HG03378 (cell line): ENCODE results near the gene PLEKHF1.

Experiments used
- ATAC-seq: cut with Tn5 transposase; IDR thresholded peaks from one replicate; pipeline ENCODE4 v1.9.1; 2021; ENCODE audit warnings: mild to moderate bottlenecking, moderate library complexity; ENCODE audit not compliant: unreplicated experiment

The PLEKHF1 gene

DNA sequence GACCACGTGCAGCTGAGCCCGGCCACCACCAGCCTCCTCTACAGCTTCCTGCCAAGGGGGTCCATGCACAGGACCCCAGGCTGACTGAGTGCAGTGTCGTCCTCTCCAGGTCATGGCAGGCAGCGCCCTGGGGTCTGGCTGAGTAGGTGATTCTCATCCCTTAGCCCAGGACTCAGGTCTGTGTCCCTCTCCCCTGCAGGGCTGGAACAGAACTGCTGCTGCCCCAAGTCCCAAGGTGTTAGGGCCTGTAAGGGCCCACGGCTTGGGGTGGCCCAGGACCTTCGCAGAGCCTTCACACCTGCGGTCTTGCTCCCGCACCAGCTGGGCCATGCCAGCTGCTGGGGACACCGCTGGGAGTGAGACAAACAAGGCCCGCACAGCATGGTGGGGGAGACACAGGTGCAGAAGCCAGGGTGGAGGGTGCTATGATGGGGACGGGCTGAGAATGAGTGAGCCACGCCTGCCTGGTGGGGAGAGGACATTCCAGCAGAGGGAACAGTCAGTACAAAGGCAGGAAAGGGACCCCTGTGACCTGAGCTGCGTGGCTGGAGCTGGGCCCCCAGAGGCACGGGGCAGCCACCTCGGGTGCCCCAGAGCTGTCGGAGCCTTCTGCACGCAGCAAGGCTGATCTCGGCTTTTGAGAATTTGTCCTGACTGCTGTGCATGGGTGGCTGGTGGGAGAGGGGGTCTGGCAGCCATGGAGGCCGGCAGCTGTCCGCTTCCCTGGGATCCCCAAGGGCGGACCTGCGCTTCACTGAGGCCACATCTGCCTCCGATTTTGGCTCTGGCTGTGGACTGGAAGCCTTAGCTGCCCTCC is 11.9 kb downstream of the PLEKHF1 start:
- ATAC-seq, result no peak

DNA sequence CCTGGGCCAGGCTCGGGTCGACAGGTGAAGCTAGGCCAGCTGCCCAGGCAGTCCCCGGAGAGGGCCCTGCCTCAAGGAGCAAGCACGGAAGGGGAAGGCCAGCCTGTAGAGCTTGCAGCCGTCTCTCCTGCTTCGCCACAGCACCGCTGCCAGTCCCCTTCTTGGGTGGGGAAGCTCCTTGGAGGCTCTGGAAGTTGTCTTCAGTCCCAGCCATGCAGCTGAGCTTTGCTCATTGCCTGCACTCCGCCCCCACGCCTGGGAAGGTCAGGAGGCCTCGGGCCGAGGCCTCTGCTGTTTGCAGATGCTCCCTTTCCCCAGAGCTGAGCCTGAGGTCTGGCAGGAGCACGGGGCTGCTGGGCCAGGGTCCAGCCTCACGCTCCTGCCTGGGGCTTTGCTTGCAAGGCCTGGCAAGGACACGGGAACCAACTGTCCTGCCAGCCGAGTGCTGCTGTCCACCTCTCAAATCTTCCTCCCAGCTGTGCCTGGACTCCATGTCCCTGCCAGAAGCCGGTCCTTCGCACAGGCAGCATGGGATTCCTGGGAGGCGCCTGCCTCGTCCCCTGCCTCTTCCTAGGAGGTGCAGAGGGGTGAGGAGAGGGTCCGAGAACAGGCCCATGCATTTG is 13.3 kb downstream of the PLEKHF1 start:
- no peak for ATAC-seq

DNA sequence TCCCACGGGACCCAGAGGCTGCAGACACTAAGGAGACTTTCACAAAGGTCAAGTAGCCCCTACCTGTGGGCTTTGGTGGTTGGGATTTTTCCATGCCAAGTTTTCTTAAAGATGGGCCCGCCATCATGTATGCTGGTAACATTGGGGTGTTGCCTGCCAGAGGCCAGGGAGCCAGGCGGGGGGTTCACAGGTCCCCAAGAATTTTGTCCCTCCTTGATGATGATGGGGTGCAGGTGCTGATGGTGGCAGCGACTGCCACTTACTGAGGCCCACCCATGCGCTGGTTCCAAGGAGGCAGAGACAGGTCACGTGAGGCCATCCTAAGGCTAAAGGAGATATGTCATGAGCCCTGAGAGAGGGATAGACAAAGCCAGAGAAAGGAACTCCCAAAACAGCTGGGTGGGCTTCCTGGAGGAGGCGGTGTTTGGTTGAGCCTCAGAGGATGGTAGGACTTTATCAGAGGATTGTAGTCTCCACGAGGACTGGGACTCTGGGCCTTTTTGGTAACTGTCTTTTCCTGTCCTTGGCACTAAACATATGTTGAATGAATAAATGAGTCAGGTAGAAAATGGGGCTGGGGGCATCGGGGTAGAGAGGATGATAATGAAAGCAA is 14.4 kb downstream of the PLEKHF1 start:
- ATAC-seq, result no peak

DNA sequence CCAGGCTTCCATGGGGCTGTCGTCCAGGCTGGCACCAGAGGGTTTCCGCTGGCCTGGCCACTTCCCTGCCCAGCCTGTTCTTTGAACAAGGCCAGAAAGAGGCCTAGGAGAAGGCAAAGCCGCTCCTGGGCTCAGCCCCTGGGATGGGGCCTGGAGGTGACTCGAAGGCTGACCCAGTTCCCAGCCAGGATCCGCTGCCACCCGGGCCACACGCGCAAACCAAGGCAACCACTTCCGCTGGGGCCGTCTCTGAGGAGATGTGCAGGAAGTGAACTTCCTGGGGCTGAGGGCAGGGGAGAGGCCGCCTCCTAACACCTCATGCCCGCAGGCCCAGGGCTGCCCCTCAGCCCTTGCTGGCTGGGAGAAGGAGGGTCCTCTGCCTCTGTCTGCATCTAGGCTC is 15.2 kb downstream of the PLEKHF1 start:
- ATAC-seq, result peak; percentile 58

DNA sequence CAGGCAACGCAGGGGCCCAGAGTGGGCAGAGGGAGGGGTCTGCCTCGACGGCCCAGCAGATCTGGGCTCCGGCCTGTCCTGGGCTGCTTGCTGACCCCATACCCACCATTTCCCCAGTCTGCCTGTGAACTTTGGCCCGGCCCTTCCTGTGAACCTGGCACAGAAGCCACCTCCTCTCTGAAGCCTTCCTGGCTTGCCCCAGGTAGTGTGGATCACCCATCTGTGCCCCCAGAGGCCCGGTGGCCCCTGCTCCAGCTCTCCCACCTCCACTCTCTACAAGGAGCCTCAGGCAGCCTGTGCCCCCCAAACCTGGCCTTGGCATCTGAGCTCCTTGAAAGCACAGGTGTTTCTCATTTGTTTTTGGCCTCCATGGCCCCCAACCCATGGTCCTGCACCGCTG is 15.7 kb downstream of the PLEKHF1 start:
- ATAC-seq, result no peak

DNA sequence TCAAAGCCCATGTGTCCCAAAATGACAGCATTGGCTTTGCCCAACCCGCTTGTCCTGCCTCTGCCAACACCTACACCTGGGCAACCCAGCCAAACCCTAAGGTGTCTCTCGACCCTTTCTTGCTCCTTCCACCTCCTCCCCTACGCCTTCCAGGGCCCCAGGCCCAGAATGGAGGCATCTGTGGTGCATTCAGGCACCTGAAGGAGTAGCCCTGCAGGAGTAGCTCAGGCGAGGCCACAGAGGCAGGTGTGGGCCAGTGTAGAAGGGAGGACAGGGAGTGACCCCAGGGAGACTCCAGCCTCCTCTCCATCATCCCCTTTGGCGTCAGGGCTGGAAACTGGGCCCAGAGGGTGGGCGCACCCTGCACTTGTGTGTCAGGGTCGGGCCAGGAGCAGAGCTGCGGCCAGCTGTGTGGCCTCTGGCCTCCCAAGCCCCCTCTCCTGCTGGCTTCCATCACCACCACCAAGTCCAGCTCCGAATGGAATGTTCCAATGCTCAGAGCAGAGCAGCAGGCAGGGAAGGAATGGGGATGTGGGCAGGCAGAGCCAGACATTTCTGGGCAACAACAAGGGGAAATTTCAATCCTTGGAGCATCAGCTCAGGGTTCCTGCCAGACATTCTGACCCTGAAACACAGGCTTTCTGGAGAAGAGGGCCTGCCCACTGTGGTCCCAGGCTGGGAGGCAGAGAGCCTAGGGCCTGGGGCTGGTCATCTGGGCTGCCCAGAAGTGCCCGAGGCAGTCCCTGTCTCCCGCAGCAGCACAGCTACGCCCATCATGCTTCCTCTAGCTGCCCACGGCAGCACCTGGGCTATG is 16.4 kb downstream of the PLEKHF1 start:
- ATAC-seq, result no peak

DNA sequence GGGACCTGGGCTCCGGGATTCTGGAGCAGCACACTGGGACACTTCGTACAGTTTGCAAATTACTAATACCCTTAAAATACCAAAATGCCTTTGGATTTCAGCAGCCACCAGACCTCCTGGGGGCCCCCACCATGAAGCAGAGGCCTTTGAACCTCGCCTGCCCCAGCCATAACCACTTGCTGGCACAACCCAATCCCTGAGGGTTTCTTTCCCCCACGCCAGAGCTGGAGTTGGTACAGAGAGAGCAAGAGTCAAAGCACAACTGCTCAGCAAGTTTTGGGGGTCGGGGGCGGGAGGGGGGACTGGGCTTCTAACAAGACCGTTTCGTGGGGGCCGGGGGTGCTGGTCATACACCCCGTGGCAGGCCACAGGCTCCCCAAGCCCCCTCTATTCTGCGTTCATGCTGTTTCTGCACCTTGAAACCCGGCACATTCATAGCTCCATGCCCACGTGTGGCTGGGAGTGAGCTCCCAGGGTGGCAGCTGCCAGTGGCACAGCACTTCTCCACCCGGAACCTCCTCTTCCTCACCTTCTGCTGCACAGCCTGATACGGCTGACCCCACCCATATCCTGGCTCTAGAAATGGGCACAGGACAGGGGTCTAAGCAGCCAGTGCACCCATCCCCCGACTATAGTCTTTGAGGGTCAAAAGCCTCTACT is 17.1 kb downstream of the PLEKHF1 start:
- no peak for ATAC-seq

DNA sequence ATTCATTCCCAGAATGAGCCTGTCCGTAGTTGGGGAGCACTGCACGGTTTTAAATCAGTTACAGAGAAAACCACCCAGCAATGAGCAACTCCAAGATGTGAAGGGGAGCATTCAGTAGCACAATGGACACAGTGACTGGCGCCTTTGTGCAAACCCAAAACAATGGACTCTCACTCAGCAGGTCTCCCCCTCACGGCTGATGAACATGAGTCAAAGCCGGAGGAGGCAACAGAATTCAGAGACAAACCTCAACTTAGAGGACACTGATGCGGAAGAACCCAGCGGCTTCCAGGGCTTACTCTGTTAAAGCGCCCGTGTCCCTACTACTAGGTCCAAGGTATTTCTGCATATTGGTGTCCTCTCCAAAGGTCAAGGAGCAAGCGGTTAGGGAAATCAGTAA is 17.7 kb downstream of the PLEKHF1 start:
- no peak for ATAC-seq

DNA sequence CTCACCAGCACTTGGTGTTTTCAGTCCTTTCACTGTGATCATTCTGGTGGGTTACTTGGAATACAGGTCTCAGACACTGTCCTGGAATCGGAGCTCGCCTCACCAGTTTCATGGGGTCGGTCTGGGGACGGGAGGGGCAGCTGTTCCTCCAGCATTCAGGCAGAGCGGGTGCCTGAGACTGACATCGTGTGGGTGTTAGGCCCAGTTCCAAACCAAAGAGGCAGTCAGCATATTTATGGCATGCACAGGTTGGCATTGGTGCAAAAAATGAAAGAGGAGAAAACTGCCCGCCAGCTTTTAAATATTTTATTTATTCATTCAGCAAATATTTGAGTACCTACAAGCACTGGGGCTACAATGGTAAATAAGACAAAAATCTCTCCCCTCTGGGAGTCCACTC is 20.1 kb downstream of the PLEKHF1 start:
- no peak for ATAC-seq

DNA sequence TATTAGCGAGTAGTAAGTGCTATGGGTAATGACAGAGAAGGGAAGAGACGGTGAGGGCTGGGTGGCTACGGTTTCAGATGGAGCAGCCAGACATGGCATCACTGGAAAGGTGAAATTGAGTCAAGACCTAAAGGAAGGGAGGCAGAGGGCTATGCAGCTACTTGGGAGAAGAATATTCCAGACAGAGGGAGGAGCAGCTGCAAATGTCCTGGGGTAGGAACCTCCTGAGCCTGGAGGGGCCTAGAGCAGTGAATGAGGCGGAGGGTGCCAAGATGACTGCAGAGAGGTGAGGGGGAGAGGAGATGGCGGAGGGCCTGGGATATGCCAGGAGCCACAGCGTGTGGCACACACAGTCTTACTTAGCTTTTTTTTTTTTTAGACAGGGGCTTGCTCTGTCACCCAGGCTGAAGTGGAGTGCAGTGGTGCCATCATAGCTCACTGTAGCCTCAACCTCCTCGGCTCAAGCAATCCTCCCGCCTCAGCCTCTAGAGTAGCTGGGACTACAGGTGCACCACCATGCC is 21.1 kb downstream of the PLEKHF1 start:
- ATAC-seq, result no peak

DNA sequence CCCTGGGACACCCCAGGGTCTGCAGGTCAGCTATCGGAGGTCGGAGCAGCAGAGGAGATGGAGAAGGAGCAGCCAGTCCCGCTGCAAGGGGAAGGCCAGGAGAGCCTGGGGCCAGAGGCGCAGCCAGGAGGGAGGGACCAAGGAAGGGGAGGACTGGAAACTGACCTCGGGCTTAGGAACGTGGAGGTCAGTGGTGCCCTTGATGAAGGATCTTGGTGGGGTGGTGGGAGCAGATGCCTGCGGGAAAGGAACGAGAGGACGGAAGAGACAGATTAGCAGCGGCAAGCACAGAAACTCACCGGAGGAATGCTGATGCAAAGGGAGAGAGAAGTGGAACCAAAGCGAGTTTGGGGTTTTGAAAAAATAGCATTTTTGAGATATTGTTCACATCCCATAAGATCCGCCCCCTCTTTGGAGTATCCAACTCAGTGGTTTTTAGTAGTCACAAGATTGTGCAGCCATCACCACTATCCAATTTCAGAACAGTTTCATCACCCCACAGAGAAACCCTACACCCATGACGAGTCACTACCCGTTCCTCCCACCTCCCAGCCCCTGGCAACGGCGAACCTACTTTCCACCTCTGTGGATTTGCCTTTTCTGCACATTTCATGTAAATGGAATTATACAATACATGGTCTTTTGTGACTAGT is 22.1 kb downstream of the PLEKHF1 start:
- ATAC-seq, result no peak

DNA sequence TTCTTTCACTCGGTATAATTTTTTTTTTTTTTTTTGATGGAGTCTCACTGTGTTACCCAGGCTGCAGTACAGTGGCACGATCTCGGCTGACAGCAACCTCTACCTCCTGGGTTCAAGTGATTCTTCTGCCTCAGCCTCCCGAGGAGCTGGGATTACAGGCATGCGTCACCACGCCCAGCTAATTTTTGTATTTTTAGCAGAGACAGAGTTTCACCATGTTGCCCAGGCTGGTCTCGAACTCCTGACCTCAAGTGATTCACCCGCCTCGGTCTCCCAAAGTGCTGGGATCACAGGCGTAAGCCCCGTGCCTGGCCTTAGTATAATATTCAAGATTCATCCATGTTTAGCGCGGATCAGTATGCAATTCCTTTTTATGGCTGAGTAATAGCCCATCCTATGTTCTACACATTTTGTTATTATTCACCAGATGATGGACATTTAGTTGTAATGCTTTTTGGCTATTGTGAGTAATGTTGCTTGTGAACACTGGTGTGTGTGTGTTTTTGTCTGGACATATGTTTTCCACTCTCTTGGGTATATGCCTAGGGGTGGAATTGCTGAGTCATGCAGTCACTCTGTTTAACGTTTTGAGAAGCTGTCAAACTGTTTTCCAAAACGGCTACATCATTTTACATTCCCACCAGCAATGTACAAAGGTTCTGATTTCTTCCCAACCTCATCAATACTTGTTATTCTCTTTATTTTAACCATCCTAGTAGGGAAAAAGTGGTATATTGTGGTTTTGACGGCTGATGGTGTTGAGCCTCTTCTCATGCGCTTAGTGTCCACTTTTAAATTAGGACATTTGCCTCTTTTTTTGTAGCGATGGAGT is 22.9 kb downstream of the PLEKHF1 start:
- ATAC-seq, result no peak

DNA sequence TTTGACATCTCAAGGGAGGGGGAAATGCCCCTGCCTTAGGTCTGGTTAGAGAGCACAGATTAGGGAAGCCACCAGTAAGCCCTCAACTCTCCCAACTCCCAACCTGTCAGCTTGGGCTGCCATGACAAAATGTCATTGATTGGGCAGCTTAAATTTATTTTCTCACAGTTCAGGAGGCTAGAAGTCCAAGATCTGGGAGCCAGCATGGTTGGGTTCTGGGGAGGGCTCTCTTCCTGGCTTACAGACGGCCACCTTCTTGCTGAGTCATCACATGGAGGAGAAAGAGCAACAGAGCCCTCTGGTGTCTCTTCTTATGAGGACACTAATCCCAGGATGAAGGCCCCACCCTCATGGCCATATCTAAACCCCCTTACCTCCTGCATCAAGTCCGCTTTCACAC is 25.6 kb downstream of the PLEKHF1 start:
- ATAC-seq, result peak; percentile 58

DNA sequence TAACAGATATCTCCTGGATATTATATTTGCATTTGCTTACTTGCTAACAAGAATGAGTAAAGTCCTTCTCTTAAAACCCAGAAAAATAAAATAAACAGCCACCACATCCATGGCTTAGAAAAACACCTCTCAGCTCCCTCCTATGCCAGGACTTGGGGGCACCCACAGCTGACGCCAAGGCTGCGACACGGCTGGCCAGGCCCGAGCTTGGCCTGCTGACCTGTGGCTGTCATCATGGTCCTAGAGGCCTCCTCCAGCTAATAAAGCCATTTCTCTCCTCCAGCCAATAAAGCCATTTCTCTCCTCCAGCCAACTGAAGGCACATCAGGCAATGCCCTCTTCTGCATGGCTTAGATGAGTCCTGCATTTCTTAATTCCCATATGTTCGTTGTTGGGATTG is 28.9 kb downstream of the PLEKHF1 start:
- no peak for ATAC-seq

DNA sequence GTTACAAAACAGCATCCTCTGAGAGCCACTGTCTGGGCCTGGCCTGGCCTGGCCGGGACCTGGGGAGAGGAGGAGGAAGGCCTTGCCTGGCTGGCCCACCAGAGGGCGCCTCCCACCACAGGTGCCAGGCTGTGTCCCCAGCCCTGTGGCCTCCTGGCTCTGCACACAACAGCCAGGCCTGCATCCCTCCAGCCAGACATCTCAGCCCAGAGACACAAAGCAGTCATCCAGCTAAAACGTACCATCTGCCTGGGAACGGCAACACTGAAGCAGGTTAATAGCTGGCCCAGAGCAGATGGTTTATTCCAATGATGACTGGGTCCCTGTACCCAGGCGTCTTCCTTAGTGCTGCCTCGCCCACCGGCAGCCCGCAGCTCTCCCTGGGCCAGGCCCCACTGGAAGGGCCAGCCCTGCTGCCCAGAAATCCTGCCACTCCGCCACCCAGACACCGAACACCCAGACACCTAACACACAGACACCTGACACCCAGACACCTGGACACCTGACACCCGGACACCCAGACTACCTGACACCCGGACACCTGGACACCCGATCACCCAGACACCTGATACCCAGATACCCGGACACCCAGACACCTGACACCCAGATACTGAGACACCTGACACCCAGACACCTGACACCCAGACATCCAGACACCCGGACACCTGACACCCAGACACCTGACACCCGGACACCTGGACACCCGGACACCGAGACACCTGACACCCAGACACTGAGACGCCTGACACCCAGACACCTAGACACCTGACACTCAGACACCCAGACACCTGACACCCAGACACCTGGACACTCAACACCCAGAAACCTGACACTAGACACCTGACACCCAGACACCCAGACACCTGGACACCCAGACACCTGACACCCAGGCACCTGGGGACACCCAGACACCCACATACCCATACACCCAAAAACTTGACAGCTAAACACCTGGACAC is 29.7 kb downstream of the PLEKHF1 start:
- no peak for ATAC-seq

DNA sequence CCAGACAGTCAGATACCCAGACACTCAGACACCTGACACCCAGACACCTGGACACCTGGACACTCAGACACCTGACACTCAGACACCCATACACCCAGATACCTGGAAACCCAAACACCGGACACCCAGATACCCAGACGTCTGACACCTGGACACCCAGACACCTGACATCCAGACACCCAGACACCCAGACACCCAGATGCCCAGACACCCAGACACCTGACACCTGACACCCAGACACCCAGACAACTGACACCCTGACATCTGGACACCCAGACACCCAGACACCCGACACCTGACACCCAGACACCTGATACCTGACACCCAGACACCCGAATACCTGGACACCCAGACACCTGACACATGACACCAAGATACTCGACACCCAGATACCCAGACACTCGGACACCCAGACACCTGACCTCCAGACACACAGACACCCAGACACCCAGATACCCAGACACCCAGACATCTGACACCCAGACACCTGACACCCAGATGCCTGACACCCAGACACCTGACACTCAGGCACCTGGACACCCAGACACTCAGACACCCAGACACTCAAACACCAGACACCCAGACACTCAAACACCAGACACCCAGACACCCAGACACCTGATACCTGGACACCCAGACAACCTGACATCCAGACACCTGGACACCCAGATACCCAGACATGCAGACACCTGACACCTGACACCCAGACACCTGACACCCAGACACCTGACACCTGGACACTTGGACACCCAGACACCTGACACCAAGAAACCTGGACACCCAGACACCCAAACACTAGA is 30.7 kb downstream of the PLEKHF1 start:
- ATAC-seq, result no peak

DNA sequence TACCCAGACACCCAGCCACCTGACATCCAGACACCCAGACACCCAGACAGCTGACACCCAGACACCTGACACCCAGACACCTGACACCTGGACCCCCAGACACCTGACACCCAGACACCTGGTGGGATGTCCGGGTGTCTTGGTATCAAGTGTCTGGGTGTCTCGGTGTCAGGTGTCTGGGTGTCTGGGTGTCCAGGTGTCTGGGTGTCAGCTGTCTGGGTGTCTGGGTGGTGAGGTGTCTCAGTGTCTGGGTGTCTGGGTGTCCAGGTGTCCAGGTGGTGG is 31.2 kb downstream of the PLEKHF1 start:
- ATAC-seq, result no peak
